Activated T-helper 9 cell treated with anti-CD3 and anti-CD28 coated beads, Interleukin-2, amount 50 U/mL, for 16 hours (primary cell): ENCODE results near the gene PPP6R1.
A peak's percentile ranks its signal among the peaks of the same experiment; 100 is the strongest.

Experiments
- DNase-seq: peaks from one replicate; pipeline ENCODE4 v3.0.0-alpha.2; 2020; ENCODE audit warnings: low read depth

The PPP6R1 gene

DNA sequence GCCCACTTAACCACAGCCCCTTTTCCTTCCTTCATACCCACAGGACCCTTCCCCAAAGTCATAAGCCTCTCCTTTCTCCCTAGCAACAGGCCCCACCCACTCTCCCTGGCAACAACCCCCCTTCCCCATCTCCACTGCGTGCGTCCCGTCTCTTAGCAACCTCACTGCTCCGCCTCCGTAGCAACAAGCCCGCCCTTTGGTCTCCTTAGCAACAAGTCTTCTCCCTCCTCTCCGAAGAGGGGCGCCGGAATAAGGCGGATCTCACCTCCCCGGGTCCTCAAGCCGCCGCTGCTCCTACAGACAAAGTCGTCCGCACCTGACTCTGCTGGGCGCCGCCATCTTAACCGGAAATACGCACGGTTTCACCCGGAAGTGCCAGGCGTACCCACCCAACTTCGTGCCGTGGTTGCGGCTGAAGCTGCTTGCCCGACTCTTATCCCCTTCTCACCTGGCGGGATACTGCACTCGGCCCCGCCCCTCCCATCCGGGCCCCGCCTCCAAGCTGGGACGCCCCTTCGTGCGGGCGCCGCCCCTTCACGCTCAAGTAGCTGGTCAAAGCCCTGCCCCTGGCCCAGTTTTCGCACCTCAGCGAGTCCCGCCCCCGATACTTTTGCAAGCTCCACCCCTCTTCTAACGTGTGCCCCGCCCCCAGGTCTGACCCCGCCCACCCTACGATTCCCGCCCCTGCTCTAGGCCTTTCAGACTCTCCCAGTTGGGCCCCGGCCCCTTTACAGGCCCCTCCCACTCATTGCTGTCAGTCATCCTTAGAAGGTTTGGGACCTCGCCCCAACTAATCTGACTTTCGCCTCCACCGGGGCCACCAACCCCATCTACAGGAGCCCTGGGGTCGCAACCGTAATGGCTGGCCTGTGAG lies 21.2 kb upstream of the PPP6R1 start, which contains the start of gene HSPBP1:
HSPBP1 (minus strand) TSS at position 341 of the 874 bp plus-strand sequence. CDS start 502 bp downstream, outside the sequence.
- peak; percentile 90 for DNase-seq

DNA sequence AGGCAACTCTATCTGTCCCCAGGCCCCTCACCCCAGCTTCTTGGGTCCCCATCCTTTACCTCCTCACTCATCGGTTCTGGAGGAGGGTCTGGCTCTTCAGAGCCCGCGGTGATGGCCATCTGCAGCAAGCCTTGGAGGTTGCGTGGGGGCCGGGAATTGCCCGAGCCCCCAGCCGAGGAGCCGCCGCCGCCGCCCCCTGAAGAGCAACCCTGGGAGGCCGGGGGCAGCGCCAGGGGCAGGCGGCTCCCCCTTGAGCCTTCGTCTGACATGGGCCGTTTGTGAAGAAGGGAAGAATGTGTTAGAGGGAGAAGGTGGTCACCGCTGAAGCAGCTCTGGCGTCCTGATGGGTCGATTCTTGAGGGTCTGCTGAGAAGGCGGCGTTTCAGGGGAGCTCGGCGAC lies 20.5 kb upstream of the PPP6R1 start:
- DNase-seq = no peak

DNA sequence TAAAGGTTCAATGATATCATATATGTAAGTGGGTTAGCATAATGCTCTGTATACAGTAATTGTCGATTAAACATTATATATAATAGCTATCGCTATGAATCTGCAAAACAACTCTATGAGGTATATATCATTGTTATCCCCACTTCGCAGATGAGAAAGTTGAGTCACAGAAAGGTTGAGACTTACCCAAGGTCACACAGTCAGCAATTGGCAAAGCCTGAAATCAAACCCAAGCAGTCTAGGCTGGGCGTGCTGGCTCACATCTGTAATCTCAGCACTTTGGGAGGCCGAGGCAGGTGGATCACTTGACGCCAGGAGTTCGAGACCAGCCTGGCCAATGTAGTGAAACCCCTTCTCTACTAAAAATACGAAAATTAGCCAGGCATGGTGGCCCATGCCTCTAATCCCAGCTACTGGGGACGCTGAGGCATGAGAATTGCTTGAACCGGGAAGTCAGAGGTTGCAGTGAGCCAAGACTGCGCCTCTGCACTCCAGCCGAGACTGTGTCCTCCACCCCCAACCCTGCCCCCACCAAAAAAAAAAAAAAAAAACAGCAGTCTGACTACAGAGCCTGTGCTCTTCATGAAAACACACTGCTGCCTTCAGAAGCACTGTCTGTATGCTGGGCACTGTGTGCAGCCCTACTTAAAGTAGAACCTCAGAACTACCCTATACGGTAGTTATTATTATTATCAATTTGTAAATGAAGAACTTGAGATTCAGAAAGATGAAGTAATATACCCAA lies 19.7 kb upstream of the PPP6R1 start:
- DNase-seq = no peak

DNA sequence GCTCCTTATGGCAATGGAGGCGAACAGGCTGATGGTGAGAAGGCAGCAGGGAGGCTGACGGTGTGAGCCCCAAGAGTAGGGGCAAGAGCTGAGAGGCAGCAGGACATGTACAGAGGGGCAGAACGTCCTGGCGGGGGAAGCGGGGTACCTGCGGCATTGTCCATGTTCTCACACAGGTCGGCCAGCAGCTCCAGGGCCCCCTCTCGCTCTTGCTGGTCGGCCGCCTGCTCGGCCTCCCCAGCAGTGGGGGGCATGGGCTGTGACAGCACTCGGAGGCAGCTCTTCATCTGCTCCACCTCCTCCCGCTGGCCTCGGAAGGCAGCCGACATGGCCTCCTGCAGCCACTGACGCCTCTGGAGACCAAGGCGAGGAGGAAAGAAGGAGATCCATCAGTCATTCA lies 18.7 kb upstream of the PPP6R1 start:
- no peak for DNase-seq

- DNase-seq = no peak
Observed at GRCh38 chr19:55276720-55277430, 18.1 kb upstream of the PPP6R1 start.

DNA sequence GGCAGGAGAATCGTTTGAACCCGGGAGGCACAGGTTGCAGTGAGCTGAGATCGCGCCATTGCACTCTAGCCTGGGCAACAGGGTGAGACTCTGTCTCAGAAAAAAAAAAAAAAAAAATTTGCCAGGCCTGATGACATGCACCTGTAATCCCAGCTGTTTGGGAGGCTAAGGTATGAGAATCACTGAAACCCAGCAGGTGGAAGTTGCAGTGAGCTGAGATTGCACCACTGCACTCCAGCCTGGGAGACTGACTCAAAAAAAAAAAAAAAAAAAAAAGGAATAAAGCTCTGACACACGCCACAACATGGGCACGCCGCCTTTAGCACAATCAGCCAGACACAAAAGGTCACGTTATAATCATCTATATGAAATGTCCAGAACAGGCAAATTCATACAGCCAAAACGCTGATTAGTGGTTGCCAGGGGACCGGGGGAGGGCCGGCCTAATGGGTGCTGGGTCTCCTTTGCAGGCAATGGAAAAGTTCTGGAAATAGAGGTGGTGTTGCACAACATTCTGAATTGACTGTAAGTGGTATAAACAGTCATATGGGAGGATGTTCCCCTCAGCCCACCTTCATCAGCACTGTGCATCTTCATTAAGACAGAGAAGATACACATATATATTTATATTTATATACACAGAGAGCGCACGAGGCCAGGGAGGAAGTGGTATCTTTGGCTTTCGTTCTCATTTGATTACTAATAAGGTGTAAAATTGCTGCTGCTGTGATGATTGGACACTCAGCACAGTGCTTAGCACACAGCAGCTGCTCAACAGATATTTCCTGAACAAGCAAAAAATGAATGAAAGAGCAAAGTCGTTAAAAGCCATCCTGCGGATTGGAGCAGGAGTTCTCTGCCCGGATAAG lies 17.3 kb upstream of the PPP6R1 start:
- DNase-seq = no peak

- no peak for DNase-seq
Observed at GRCh38 chr19:55273978-55274707, 15.3 kb upstream of the PPP6R1 start.

GRCh38 chr19:55272142-55272541 lies 13.3 kb upstream of the PPP6R1 start:
- no peak for DNase-seq

DNA sequence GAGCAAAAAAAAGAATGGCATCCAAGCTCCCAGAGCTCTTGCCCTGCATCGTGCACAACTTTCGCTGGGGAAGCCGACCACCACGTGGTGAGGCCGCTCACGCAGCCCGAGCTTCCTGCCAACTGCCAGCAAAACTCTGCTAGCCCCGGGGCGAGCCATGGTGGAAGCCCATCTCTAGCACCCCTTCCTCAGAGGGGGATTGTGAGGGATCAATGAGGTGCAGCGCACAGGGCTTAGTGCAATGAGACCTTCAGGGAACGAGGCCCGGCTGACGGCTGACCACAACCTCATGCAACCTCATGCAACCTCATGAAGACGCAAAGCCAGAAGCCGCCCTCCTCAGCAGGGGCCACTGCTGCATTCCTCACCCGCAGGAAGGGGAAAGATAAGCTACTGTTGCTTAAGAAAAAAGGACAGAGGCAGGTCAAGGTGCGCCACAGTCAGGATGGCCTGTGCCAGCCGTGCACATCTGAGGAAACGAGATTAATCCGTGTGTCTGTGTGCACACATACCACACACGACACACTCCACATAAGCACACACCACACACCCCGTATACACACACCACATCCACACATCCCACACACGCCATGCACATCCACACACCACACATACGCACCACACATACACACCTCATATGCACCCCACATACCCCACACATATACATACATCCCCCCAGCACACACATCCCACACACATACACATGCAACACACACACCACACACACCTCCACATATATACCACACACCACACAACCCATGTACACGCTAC lies 11.5 kb upstream of the PPP6R1 start:
- DNase-seq = no peak

DNA sequence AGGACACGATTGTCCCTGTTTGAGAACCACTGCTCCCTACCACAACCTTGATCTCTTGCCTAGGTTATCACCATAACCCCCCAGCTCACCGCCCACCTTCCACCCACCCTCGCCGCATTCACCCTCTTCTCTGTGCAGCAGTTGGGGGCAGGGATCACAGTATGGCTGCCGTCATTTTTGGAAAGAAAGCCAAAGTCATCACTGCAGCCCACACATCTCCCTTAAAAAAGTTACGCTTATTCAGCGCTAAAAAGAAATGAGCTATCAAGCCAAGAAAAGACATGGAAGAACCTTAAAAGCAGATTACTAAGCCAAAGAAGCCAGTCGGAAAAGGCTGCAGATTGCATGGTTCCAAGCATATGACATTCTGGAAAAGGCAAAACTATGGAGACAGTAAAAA lies 10.5 kb upstream of the PPP6R1 start:
- no peak for DNase-seq

- DNase-seq = no peak
Observed at GRCh38 chr19:55266840-55267239, 8.0 kb upstream of the PPP6R1 start.

- DNase-seq = no peak
Observed at GRCh38 chr19:55266404-55266803, 7.6 kb upstream of the PPP6R1 start.

- DNase-seq = no peak
Observed at GRCh38 chr19:55265723-55266386, 7.0 kb upstream of the PPP6R1 start.

DNA sequence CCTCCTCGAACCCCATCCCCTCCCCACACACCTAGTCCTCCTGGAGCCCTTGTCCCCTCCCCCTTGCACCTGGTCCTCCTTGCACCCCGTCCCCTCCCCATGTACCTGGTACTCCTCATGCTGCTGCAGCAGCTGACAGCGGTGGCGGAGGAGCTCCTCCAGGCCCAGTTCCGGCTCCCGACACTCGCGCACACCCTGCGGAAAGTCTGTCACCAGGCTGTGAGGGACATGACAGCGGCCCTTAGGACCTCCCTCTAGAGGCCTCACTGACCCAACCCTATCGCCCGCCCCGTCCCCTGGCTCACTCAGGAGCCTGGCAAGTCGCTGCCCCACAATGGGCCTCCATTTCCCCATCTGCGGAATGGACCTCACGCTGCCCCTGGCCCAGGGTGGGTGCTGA lies 6.4 kb upstream of the PPP6R1 start:
- DNase-seq = no peak

DNA sequence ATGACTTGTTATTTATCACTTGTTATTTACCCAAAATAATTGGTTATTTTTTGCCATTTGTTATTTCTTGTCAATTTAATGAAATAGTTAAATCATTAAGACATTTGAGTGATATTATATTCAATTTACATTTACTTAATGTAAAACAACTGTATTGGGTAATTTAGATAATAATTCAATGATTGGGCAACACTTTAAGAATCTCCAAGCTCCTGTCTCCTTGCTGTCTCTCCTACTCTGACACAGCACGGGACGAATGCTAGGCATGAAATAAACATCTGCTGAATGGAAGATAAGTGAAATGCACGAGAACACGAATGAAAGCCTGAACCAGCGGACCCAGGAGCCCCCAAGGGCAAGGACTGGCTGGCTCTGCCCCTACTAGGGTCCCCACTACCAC lies 5.7 kb upstream of the PPP6R1 start:
- no peak for DNase-seq

GRCh38 chr19:55262359-55262758 lies 3.5 kb upstream of the PPP6R1 start:
- DNase-seq = no peak

- DNase-seq = no peak
Observed at GRCh38 chr19:55261671-55262126, 2.9 kb upstream of the PPP6R1 start.

DNA sequence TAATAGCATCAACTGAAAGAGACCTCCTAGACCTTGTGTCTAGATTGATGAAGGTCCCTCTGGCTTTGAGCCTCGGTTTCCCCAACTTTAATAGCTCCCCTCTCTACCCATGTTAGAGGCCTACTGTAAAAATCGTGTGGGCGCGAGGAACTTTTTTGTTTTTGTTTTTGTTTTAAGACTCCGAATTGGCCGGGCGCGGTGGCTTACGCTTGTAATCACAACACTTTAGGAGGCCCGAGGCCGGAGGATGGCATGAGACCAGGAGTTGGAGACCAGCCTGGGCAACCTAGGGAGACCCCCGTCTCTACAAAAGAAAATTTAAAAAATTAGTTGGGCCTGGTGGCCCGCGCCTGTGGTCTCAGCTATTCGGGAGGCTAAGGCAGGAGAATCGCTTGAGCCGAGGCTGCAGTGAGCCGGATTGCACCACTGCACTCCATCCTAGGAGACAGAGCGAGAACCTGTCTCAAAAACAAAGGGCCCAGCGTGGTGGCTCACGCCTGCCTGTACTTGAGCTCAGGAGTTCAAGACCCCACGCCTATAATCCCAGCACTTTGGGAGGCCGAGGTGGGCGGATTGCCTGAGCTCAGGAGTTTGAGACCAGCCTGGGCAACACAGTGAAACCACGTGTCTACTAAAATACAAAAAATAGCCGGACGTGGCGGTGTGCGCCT lies 858 bp upstream of the PPP6R1 start:
- DNase-seq = no peak

GRCh38 chr19:55258476-55258827 lies 365 bp downstream of the PPP6R1 start:
- DNase-seq = peak; percentile 40
